HG03159 (cell line): ENCODE results near the gene VASN.
"Not testable (repeated sequence)": the region's sequence is repeated elsewhere in the genome, so short reads cannot be mapped to it uniquely, and the experiment has no call there.

Experiments
- ATAC-seq: cut with Tn5 transposase; IDR thresholded peaks from one replicate; pipeline ENCODE4 v1.9.1; 2021; ENCODE audit warnings: mild to moderate bottlenecking, moderate library complexity; ENCODE audit not compliant: unreplicated experiment

The VASN gene

DNA sequence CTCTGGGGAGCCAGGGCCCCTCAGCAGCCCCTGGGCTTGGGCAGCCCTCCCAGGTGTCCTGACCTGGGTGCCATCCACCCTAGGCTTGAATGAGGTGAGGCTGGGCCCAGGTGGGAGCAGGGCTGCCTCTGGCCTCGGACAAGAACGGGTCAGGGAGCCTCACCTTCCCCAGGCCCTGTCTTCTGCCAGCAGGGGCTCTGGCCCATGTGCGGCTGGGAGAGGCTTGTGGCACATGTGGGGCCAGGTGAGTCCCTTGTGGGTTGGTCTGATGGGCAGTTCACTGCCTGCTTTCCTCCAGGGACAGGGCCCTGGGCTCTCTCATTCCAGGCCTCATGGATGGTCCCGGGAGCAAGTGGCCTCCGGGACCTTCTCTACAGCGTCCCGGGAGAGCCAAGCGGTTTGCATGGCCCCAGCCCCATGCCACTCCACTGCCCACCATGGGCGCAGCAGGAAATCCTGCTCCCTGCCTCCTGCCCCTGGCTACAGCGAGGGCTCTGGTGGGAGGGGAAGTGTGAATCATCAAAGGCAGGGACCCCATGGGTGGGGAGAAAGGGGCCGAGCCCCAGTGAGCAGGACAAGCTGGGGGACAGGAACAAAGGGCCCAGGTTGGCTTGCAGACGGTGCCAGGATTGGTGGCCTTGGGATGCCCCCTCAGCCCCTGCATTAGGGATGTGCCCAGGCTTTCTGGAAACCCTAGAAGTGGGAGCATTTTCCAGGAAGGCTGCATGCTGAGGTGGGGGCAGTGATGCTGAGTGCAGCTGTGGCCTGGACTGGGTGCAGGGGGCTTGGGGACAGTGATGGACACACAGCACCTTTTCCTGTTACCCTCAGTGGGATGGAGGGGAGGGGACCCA, 12.2 kb downstream of the VASN start:
- no peak for ATAC-seq

DNA sequence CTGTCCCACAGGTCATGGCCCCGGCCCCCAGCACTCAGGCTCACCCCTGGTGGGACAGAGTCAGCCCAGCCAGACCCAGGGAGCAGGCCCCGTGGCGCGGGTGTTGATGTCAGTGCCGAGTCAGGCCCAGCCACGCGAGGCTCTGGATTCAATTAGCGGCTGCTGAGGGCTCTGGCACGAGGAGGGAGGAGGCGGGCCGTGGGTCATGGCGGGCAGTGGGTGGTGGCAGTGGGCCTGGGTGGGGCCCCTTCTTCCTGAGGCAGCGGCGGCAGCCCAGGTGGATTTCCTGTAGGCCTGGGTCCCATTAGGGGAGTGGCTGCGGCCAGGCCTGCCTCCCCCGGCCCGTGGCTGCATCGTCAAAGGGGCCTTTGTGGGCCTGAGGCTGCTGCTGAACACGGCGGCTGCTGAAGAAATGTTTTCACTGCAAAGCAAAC, 12.9 kb downstream of the VASN start:
- no peak for ATAC-seq

DNA sequence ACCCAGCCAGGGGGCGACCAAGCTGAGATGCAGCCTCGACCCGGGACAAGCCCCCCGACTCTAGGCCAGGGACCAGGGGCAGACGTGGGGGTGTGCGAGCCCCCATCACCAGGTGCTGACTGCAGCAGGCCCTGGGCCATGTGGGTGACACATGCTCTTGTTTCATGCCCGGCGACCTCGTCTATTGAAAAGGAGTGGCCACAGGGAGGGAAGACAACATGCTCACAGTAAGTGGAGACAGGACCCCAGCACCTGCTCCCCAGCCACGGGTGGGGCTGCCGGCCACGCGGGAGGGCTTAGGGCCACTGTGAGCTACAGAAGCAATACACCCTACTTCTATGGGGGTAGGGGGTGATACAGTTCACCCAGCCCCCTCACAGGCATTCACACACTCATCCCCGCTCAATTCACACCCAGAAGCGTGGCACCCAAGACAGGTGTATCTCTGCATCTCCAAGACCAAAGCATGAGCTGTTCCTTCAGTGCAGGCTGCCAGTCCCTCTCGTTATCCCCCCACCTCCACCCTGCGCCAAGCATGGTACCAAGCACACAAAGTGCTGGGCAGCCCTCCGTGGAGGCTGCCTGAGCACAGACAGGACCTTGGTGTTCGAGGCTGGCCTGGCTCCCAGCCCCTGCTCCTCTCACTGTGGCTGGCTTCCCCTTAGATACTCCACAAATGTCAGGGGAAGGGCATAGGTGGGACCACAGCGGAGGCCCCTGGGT, 13.6 kb downstream of the VASN start:
- no peak for ATAC-seq

DNA sequence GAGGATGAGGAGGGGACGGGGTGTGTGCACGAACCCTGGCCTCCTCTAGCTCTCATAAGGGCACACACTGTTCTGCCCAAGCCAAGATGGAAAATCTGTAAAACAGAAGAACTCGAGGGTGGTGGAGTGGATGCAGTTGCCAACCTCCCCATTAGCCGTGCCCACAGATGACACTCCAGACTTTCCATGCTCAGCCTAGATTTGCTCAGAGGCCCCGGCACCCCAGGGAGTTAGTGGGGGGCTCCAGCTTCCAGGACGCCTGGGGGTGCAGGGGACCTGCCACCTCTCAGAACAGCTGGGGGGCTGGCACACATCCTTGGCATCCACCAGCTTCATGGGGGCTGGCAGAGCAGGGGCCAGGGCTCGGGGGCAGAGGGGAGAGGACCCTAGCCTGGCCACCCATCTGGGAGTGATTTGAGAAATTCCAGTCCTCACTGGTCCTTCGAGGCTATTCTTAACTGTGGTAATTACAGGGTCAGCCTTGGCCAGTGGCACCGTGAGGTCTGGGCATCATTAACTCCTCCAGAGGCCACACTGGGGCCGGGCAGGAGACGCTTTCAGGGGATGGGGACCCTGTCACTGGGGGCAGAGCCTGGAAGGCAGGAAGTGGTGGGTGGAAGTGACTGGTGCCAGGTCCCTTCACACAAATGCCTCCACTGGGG, 14.3 kb downstream of the VASN start:
- ATAC-seq = no peak

DNA sequence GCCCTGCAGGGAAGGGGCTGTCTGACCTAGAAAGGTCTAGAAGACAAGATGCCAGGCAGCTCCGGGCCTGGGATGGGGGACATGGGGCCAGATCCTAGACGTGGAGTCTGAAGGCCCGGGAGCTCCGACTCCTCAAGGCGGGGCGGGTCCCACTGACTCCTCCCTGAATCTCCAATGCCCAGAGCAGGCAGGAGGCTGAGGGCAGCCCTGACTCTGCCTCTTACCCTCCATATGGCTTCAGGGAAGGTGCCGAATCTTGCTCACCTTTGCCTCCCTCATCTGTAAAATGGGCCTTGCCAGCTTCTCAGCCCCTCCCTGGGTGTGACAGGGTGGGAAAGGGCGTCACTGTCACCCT, 14.8 kb downstream of the VASN start:
- ATAC-seq = no peak

DNA sequence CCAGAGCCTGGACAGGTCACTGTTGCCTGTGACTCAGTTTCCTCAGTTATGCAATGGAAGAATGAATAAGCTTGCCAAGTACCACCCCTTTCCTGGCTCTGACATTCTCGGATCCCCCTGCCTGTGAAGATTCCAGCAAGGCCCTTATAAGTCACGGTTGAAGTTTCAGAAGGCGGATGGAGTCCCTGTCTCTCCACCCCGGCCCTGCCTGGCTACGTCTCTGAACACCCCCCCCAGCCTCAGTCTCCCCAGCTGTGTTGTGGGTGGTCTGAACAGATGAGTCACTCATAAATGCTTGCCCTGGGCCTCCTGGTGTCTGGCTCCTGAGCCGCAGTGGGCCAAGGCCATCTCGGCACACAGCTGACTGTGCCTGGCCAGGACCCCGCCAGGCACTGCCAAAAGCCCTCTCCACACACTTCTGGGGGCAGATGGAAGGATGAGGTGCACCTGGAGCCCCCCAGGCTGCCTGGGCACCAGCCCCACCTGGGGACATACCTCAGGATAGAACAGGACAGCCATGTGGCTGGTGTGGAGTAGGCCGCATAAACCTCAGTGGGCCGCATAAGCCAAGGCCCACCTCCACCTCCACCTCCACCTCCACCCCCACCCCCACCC, 15.4 kb downstream of the VASN start:
- ATAC-seq = no peak

DNA sequence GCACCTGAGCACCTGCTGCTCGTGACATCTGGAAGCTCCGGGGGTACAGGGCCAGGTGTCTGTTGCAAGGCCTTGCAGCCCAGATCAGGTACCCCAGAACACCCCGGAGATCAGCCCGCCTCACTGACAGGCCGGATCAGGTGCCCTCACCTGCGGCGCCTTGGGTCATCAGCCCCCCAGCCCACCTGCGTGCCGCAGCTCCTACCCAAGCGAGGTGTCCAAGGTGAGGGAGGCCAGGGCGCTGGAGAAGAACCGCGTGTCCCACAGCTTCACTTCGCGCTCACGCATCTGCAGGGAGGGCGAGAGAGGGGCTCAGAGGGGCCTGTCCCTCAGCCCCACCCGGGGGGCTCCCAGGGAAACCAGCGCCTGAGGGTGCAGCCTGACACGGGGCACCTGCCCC, 16.1 kb downstream of the VASN start:
- no peak for ATAC-seq

DNA sequence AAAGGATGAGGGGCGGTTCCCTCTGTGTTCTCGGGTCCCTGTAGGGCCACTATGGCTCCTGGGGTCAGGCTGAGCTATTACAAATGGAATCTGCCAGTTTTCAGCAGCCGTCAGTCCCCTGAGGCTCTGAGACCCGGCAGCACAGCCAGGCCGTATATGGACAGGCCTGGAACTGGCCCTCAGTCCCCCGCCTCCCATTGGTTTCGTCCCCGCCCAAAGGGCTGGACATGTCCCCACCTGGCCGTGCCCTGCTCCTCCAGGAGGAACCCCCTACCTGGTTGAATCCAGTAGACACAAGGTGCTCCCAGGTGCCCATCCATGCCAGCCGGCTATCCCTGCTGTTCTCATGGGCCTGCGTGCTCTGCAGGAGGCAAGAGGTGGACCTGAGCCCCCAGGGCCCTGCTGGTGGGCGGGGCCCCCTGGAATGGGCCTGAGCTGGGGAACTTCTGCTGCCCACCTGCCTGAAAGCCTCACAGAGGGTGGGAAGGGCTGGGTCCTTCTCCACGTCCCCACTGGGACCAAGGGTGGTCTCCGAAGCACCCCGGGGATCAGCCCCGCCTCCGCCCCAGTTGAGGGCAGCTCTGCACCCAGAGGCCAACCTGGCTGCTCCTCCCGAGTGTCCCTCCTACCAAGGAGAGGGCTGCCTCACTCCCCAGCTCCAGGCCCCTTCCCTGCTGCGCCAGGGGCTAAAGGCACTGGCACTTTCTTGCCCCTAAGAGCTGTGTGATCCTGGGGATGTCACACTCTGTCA, 16.8 kb downstream of the VASN start:
- ATAC-seq = no peak

DNA sequence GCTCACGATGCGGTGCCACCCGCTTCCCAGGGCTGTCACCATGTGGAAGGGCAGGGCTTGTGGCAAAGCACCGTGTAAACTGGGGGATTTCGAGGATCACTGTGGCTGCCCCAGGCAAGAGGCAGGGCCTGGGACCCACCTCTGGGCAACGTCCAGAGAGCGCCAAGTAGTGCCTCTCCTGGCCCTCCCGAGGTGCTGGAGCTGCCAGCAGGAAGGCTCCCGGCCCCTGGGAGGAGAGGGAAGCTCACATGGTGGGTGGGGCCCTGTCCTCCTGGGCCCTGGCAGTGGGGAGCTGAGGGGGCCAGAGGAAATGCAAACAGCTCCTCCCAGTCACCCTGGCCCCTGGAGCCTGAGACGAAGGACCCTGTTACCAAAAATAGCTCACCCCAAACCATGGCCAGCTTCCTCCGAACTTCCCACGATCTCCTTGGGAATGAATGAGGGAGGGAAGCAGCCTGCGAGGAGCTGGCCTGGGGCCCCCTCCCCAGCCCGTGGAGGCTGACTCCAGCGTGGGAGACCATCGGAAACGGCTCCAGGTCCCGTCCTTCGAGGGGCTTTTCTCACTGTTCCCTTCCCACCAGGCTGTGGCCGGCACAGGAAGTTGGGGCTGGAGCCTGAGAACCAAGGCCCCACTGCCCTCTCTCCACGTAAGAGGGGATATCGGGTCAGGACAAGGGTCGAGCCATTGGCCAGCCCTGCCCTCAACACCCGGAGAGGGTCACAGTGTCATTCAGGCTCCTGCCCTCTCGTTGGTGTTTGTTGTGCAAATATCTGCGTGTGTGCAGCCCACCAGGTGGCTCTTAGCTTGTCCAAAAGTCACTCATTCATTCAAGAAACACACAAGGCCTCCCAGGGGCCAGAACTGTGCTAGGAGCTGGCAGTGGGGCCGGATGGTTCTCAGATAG, 17.7 kb downstream of the VASN start:
- ATAC-seq = no peak

DNA sequence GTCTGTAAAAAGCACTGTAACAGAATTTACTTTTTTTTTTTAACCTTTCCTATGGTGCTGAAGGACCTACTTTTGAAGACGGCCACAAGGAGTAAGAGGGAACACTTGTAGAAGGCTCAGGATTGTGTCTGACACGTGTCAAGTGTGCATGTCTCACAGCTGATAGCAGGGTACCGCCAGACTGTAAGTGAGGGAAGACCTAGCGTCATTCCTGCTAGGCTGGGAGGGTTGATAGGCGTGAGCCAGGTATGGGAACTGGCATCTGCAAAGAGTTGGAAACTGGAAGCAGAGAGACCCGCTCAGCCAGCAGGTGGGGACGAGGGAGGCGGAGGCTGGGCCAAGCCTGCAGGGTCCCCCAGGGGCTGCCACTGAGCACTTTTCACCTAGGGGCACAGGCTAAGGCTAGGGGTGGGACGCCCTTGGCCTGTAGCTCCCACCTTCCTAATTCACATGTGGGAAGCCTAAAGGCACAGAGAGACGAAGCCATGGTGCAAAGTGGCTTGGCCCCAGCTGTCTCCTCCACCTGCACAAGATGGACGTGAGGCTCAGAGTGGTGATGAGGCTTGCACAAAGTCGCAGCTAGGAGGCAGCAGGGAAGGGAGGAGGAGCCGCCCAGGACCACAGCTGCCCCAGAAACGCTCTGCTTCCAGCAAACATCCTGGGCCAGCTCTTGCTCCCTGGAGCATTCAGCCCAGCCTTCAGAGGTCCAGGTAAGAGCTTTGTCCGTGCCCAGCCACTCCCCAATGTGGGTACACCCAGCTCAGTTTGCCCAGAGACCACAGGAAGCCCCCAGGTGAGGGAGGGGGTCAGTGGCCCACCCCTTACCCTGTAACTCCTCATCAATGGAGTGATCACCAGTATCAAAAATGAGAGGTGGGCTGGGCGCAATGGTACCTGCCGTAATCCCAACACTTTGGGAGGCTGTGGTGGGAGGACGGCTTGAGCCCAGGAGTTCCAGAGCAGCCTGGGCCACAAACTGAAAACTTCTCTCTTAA, 18.9 kb downstream of the VASN start:
- ATAC-seq = no peak

DNA sequence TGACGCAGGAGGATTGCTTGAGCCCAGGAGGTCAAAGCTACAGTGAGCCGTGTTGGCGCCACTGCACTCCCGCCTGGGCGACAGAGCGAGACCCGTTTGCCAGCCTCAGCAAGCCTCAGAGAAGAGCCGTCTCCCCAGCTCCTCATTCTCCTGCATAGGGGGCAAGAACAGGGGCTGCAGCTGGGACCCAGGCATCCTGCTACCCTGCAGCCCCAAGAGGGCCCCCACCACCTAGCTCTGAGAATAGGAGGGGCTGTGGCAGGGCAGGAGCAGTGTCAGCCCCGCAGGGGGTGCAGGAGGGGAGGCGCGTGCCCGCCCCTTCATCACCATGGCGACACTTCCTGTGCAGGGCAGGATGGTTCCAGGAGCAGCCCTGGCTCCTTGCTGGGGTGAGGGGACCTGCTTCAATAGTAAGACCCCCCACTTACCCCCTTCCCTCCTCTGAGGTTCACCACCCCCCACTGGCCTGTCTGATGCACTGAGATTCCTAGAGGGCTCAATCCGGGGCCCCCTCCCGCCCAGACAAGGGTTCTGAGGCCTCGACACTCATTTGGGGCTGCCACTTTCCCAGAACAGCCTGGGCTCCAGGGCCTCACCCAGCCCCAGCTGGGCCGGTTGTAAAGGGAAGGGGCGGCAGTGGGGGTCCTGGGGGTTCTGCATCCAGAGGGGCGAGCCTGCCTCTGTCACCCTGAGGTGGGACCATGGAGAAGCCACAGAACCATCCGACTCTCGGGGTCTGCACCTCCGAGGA, 20.2 kb downstream of the VASN start:
- no peak for ATAC-seq

DNA sequence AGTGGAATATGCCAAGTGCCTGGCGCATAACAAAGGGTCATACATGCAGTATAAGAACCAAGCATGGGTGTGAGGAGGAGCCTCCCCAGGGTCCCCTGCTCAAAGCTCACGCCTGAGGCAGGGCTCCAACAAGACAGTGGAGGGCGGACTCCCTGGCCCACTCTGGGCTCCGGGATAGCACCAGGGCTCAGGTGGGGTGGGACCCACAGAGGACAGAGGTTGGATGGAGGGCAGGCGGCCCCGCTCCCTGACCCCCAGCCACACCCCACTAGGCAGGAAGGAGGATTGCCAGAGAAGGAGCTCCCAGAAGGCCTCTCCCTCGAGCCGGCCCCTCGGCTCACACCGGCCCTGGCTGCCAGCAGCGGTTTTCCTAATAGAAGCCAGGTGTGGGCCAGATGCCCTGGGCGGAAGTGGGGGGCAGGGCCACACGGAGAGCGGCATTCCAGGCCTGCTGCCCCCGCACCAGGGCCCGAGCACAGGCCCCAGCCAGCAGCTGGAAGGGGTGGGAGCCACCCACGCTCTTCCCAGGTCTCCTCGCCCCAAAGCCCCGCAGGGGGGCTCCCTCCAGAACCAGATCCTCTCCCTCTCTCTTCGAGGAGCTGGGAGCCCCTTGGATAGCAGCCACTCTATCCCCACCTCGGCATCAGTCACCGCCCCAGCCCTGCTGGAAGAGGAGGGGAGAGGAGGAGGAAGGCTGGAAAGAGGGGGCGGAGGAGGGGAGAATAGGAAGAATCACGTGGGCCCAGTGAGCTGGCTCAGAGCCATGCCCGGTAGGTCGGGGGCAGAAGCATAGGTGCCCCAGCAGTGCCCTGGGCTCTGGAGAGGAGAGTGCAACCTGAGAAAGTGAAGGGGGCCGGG, 21.0 kb downstream of the VASN start:
- ATAC-seq = no peak

DNA sequence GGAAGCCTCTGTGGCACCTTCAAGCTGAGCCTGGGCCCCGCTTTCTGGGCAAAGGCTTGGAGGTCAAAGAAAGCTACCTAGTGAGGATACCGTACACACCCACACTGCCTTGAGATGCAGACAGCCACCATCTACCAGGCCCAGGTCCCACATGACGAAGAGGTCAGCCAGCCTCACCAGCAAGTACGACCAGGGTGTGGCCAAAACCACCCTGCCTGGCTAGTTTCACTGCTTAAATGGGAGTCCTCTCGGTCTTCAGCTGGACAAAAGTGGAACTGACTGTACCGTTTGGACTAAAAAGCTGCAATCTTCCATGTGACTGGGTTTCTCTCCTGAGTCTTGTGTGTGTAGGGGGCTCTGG, 21.6 kb downstream of the VASN start:
- no peak for ATAC-seq

DNA sequence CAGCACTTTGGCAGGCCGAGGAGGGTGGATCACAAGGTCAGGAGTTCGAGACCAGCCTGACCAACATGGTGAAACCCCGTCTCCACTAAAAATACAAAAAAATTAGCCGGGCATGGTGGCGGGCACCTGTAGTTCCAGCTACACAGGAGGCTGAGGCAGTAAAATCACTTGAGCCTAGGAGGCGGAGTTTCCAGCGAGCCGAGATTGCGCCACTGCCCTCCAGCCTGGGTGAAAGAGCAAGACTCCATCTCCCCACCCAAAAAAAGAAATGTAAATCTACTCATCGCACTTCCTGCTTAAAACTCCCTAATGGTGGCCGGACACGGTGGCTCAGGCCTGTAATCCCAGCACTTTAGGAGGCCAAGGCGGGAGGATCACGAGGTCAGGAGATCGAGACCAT, 22.2 kb downstream of the VASN start:
- ATAC-seq = not testable (repeated sequence)

DNA sequence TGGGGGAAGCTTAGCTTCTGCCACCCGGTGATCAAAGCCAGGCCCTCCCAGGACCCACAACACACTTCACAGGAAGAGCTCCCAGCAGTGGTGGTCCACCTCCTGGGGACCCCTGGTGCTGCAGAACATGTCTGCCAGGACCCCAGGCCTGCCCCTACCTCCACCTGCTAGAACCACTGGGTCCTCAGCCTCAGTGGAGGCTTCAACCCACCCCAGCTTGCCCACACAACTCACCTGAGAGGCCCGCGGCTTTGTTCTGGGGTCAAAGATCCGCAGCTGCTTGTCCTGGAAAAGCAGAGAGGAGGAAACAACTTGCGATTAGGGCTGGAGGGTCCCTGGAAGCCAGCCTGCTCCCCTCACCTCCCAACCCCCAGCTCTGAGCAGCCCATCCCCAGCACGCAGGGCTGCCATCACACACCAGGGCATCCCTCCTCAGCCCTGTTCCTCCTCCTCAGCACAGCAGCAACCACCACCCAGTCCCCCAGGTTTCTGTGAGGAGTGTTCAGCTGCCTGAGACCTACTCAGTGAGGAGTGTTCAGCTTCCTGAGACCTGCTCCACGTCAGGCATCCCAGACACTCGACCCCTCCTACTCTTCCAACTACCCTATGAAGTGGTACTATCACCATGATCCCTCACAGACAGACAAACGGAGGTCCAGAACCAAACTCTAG, 23.5 kb downstream of the VASN start:
- ATAC-seq = no peak

DNA sequence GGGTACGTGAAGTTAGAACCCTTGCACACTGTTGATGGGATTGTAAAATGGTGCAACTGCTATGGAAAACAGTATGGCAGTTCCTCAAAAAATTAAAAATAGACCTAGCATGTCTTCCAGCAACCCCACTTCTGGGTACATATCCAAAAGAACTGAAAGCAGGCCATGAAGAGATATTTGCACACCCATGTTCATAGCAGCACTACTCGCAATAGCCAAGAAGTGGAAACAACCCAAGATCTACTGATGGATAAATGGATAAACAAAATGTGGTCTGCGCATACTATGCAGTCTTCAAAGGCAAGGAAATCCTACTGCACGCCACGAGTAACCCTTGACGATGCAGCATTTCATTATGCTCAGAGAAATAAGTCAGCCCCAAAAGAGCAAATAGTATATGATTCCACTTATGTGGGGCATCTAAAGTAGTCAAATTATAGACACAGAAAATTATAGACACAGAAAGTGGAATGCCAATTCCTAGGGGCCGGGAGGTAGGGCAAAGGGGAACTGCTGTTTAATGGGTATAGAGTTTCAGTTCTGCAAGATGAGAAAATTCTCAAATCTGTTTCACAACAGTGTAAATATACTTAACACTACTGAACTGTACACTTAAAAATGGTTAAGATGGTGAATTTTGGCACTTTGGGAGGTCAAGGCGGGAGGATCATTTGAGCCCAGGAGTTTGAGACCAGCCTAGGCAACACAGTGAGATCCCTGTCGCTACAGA, 27.5 kb downstream of the VASN start:
- no peak for ATAC-seq
